ENCODE results near the gene MRPL17. TPM values are rescaled to one million over a fixed set of nuclear protein-coding genes. Genes with fewer than 3 reads are reported as not detected.
A peak's percentile ranks its signal among the peaks of the same experiment; 100 is the strongest.

MRPL17 gene
- total and polyA plus RNA-seq, 2 experiments from 2014 or later = 26.7 to 81.8 TPM

DNA sequence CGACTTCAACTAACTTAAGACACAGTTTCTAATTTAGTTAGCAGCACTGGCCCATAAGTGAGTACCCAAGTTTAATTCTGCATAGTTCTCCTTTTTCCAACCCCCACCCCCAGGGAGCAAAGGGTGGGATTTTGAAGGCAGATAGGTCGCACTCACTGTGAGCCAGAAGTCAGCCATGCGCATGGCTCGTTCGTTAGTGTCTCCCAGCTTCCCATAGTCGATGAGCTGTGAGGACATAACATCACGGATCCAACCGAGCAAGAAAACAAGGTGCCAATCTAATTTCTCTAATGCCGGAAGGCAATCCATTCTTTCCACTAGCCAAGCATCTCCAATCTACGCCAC, 577 bp downstream of the MRPL17 start (continued):
- TF ChIP-seq, protein P1, sequence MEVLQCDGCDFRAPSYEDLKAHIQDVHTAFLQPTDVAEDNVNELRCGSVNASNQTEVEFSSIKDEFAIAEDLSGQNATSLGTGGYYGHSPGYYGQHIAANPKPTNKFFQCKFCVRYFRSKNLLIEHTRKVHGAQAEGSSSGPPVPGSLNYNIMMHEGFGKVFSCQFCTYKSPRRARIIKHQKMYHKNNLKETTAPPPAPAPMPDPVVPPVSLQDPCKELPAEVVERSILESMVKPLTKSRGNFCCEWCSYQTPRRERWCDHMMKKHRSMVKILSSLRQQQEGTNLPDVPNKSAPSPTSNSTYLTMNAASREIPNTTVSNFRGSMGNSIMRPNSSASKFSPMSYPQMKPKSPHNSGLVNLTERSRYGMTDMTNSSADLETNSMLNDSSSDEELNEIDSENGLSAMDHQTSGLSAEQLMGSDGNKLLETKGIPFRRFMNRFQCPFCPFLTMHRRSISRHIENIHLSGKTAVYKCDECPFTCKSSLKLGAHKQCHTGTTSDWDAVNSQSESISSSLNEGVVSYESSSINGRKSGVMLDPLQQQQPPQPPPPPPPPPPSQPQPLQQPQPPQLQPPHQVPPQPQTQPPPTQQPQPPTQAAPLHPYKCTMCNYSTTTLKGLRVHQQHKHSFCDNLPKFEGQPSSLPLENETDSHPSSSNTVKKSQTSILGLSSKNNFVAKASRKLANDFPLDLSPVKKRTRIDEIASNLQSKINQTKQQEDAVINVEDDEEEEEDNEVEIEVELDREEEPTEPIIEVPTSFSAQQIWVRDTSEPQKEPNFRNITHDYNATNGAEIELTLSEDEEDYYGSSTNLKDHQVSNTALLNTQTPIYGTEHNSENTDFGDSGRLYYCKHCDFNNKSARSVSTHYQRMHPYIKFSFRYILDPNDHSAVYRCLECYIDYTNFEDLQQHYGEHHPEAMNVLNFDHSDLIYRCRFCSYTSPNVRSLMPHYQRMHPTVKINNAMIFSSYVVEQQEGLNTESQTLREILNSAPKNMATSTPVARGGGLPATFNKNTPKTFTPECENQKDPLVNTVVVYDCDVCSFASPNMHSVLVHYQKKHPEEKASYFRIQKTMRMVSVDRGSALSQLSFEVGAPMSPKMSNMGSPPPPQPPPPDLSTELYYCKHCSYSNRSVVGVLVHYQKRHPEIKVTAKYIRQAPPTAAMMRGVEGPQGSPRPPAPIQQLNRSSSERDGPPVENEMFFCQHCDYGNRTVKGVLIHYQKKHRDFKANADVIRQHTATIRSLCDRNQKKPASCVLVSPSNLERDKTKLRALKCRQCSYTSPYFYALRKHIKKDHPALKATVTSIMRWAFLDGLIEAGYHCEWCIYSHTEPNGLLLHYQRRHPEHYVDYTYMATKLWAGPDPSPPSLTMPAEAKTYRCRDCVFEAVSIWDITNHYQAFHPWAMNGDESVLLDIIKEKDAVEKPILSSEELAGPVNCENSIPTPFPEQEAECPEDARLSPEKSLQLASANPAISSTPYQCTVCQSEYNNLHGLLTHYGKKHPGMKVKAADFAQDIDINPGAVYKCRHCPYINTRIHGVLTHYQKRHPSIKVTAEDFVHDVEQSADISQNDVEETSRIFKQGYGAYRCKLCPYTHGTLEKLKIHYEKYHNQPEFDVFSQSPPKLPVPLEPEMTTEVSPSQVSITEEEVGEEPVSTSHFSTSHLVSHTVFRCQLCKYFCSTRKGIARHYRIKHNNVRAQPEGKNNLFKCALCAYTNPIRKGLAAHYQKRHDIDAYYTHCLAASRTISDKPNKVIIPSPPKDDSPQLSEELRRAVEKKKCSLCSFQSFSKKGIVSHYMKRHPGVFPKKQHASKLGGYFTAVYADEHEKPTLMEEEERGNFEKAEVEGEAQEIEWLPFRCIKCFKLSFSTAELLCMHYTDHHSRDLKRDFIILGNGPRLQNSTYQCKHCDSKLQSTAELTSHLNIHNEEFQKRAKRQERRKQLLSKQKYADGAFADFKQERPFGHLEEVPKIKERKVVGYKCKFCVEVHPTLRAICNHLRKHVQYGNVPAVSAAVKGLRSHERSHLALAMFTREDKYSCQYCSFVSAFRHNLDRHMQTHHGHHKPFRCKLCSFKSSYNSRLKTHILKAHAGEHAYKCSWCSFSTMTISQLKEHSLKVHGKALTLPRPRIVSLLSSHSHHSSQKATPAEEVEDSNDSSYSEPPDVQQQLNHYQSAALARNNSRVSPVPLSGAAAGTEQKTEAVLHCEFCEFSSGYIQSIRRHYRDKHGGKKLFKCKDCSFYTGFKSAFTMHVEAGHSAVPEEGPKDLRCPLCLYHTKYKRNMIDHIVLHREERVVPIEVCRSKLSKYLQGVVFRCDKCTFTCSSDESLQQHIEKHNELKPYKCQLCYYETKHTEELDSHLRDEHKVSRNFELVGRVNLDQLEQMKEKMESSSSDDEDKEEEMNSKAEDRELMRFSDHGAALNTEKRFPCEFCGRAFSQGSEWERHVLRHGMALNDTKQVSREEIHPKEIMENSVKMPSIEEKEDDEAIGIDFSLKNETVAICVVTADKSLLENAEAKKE (CRISPR knock-in tag; IDR thresholded peaks at IDR 0.05) = no peak
- TF ChIP-seq ZNF331 (CRISPR knock-in tag; IDR thresholded peaks at IDR 0.05; ENCODE audit: low read depth) (no peak), POLR2AphosphoS5 (IDR thresholded peaks at IDR 0.05; ENCODE audit: low read depth) (no peak)

DNA sequence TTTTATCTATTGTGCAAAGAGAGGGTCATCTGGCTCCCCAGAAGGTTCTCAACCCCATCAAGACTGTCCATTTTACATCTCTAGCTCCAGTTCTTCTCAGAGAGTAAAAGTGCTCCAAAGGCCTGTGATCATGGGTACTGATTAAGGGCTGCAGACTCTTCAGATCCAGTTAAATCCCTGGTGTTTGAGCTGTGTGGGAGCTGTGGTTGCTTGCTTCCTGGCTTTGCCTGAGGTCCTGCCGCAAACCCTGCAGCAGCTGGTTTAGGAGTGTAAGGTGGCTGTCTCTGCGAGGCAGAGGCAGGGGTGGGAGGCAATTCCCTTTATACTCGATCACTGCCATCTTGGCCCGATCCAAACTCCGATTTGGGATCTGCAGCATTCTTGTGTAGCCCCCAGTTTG, 1.2 kb downstream of the MRPL17 start:
- H3K9me2 ChIP-seq (ENCODE audit: insufficient read depth) = no peaks in the 10 kb centered on the region
- no peak for ATAC-seq
- H3K4me1 ChIP-seq (ENCODE audit: insufficient read depth) = no peaks in the 10 kb centered on the region
- no peak for TF ChIP-seq ZNF114 (CRISPR knock-in tag; IDR thresholded peaks at IDR 0.05)
- TF ChIP-seq STAT1 (IDR thresholded peaks at IDR 0.05; ENCODE audit: unreplicated experiment) = no peak
- no peak for TF ChIP-seq CREB1 (CRISPR knock-in tag; IDR thresholded peaks at IDR 0.05; ENCODE audit: low read depth)
- TF ChIP-seq POLR2AphosphoS5 (IDR thresholded peaks at IDR 0.05; ENCODE audit: low read depth) = no peak
- TF ChIP-seq ZNF331 (CRISPR knock-in tag; IDR thresholded peaks at IDR 0.05; ENCODE audit: low read depth) = no peak
- TF ChIP-seq, protein P2, sequence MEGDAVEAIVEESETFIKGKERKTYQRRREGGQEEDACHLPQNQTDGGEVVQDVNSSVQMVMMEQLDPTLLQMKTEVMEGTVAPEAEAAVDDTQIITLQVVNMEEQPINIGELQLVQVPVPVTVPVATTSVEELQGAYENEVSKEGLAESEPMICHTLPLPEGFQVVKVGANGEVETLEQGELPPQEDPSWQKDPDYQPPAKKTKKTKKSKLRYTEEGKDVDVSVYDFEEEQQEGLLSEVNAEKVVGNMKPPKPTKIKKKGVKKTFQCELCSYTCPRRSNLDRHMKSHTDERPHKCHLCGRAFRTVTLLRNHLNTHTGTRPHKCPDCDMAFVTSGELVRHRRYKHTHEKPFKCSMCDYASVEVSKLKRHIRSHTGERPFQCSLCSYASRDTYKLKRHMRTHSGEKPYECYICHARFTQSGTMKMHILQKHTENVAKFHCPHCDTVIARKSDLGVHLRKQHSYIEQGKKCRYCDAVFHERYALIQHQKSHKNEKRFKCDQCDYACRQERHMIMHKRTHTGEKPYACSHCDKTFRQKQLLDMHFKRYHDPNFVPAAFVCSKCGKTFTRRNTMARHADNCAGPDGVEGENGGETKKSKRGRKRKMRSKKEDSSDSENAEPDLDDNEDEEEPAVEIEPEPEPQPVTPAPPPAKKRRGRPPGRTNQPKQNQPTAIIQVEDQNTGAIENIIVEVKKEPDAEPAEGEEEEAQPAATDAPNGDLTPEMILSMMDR (conservative IDR thresholded peaks at IDR 0.05; ENCODE audit: low read depth in 2 of 2) = no peak
- no peak for TF ChIP-seq EZH2 (IDR thresholded peaks at IDR 0.05; ENCODE audit: low read depth, unreplicated experiment)
- H3K4me2 ChIP-seq = peak overlapping the region; percentile 92
- H3F3A ChIP-seq (replicated peaks; ENCODE audit: low read depth) = peaks cover 15% of the 10 kb centered on the region; the same call in 1 of the 2 replicates
- H3K4me3 ChIP-seq = peak overlapping the region; percentile 82
- peaks cover 17% of the 10 kb centered on the region for H3K36me3 ChIP-seq (ENCODE audit: insufficient read depth)
- peaks cover 11% of the 10 kb centered on the region for H3K27me3 Mint-ChIP-seq (ENCODE audit: insufficient read depth, low read depth, poor library complexity)
- H2AFZ ChIP-seq = no peak overlapping the region
- H3K4me3 Mint-ChIP-seq = peak overlapping the region; percentile 98
- no peak for DNase-seq (ENCODE audit: low spot score)
- peaks cover 36% of the 10 kb centered on the region for H3K36me3 Mint-ChIP-seq (ENCODE audit: low read depth)
- peaks cover 13% of the 10 kb centered on the region; the same call in 2 of the 3 replicates for H3K4me1 Mint-ChIP-seq
- H3K27me3 ChIP-seq (ENCODE audit: insufficient read depth) = no peaks in the 10 kb centered on the region
- H3K9me3 Mint-ChIP-seq = no peaks in the 10 kb centered on the region; the same call in 2 of the 3 replicates
- H3K27ac Mint-ChIP-seq = peak overlapping the region; percentile 99
- H3K27ac ChIP-seq (ENCODE audit: low read depth) = 0 out of 2 replicates have a peak overlapping the region, but pooled peaks have one; percentile 92
- H4K20me1 ChIP-seq (replicated peaks; ENCODE audit: insufficient read depth) = peaks cover 17% of the 10 kb centered on the region
- H3K79me2 ChIP-seq (replicated peaks; ENCODE audit: insufficient read depth) = peaks cover 20% of the 10 kb centered on the region

Data from GM23338 (cell line).